ENCODE data around the gene MPPED1.

MPPED1 gene, protein sequence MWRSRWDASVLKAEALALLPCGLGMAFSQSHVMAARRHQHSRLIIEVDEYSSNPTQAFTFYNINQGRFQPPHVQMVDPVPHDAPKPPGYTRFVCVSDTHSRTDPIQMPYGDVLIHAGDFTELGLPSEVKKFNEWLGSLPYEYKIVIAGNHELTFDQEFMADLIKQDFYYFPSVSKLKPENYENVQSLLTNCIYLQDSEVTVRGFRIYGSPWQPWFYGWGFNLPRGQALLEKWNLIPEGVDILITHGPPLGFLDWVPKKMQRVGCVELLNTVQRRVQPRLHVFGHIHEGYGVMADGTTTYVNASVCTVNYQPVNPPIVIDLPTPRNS

GRCh38 chr22:43411869-43412807, at the start of gene MPPED1:
Gene MPPED1 (plus strand): TSS chr22:43412014. CDS start chr22:43424986, 12,972 bp downstream.
- ATAC-seq = no peak

- no peak for ATAC-seq
Observed at GRCh38 chr22:43363315-43364168, 48.3 kb upstream of the MPPED1 start.

GRCh38 chr22:43364169-43364435, 47.7 kb upstream of the MPPED1 start:
- ATAC-seq = no peak

GRCh38 chr22:43365715-43366440, 45.9 kb upstream of the MPPED1 start:
- ATAC-seq = no peak

- no peak for ATAC-seq
Observed at GRCh38 chr22:43370036-43370435, 41.8 kb upstream of the MPPED1 start.

GRCh38 chr22:43375951-43376455, 35.8 kb upstream of the MPPED1 start:
- no peak for ATAC-seq

GRCh38 chr22:43376765-43377547, 34.9 kb upstream of the MPPED1 start:
- peak; percentile 38 to 48 for ATAC-seq

- ATAC-seq = no peak
Observed at GRCh38 chr22:43377548-43377895, 34.3 kb upstream of the MPPED1 start.

- ATAC-seq = peak in 1 of 2 donors; percentile 34
Observed at GRCh38 chr22:43377896-43378704, 33.7 kb upstream of the MPPED1 start.

GRCh38 chr22:43381693-43382092, 30.1 kb upstream of the MPPED1 start:
- ATAC-seq = peak in 1 of 2 donors; percentile 22

GRCh38 chr22:43384863-43385262, 27.0 kb upstream of the MPPED1 start:
- ATAC-seq = no peak

- peak; percentile 82 to 89 for ATAC-seq
Observed at GRCh38 chr22:43385770-43386641, 25.8 kb upstream of the MPPED1 start.

- no peak for ATAC-seq
Observed at GRCh38 chr22:43387815-43388214, 24.0 kb upstream of the MPPED1 start.

DNA sequence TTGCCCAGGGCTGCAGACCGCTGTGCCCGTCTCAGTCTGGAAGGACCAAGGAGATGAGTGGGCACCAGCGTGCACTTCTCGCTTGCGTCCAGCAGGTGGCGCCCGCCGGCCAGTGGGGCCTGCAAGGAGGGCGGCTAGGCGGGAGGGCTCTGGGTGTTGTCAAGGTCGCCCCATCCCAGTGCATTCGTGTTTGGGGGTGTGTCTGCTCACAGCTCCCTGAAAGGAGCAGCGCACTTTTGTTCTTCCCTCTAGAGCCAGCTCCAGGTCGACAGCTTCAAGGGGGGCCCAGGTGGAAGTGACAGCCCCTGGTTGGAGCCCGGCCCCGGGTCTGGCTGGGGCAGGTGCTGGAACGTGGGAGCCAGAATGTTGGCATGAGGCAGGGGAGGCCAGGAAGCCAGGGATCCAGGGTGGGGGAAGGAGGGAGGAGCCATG, 23.4 kb upstream of the MPPED1 start:
- ATAC-seq = peak; percentile 61 to 64

- ATAC-seq = no peak
Observed at GRCh38 chr22:43389227-43389836, 22.5 kb upstream of the MPPED1 start.

DNA sequence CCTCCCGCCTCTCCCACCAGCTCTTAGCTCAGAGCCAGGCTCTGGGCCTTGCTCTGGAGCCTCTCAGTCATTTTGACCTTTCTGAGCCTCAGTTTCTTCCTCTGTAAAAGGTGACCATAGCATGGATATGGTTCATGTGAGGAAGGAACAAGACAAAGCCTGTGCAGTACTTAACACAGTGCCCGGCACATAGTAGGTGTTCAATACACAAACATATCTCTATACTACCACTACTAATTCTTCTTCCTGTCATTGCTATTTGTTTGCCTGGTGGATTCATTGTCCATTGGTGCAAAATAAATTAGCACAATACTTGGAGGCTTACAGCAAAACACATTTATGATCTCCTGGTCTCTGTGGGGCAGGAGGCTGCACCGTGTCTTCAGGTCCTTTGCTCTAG, 21.6 kb upstream of the MPPED1 start:
- no peak for ATAC-seq

- ATAC-seq = no peak
Observed at GRCh38 chr22:43390872-43391271, 20.9 kb upstream of the MPPED1 start.

DNA sequence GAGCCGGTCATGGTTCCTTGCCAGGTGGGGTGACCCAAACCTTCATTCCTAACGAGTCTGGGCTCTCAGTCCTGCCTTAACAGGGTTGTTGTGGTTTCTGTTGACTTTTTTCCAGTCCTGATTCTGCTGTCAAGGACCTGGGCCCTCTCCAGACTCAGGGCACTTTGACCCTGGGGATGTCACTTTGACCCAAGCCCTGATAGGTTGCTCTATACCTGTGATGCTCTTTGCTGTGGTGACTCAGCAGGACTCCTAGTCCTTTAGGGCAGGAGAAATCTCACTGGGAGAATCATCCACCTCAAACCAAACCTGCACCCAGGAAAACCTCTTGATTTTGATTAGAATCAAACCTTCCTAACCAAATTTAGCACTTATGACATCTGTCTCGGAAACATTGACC, 20.5 kb upstream of the MPPED1 start:
- ATAC-seq = no peak

All from activated CD4-positive, CD25-positive, alpha-beta regulatory T cell treated with anti-CD3 and anti-CD28 coated beads, Interleukin-2, amount 50 U/mL, for 24 hours (primary cell).